Ascending aorta (tissue), 2 donors: Measurements from ENCODE around the gene NAV3. TPM values are rescaled to one million over a fixed set of nuclear protein-coding genes. Genes with fewer than 3 reads are reported as not detected.

ENCODE experiments used
- DNase-seq, 2 donors: peaks; one replicate each; pipeline ENCODE4 v3.0.0-alpha.2; 2019; ENCODE audit warnings: low spot score in 2 of 2
- H3K27ac ChIP-seq, 2 donors: fragments of 200-600 bp; sonication (generic); one replicate each; pipeline ENCODE4 v1.5.1; 2016 to 2017; ENCODE audit warnings: mild to moderate bottlenecking in 1 of 2
- H3K27me3 ChIP-seq: fragments of 200-600 bp; sonication (generic); one replicate; pipeline ENCODE4 v1.5.1; 2017
- H3K36me3 ChIP-seq, 2 donors: fragments of 200-600 bp; sonication (generic); one replicate each; pipeline ENCODE4 v1.5.1; 2016
- H3K4me1 ChIP-seq, 2 donors: fragments of 200-600 bp; sonication (generic); one replicate each; pipeline ENCODE4 v1.5.1; 2016 to 2017; ENCODE audit warnings: mild to moderate bottlenecking in 1 of 2
- H3K4me3 ChIP-seq, 2 donors: fragments of 200-600 bp; sonication (generic); one replicate each; pipeline ENCODE4 v1.5.1; 2016 to 2017; ENCODE audit warnings: mild to moderate bottlenecking in 1 of 2
- H3K9me3 ChIP-seq, 2 donors: fragments of 200-600 bp; sonication (generic); one replicate each; pipeline ENCODE4 v1.5.1; 2016
- CTCF ChIP-seq, 3 experiments: fragments of 200-600 bp in 2 of 3; fragments of 450-650 bp in 1 of 3; sonication (generic) in 2 of 3; IDR thresholded peaks; one replicate each; pipeline ENCODE4 v1.5.1; 2016 to 2019; ENCODE audit warnings: antibody characterized with exemption in 3 of 3, mild to moderate bottlenecking in 1 of 3, moderate library complexity in 1 of 3
- intact Hi-C: fragments of 100-400 bp; cut with DNase I; formaldehyde crosslinking; loops from one replicate; pipeline ENCODE4 v1.15.1; 2023
- total RNA-seq: library from RNA; depleted of rRNA; stranded (reverse); fragments of >200 nt; gene quantifications from one replicate; pipeline ENCODE4 v1.1.0, GENCODE V29; 2016

NAV3 gene
- total RNA-seq, 1 donor from 2014 or later, result 9.7 TPM

DNA sequence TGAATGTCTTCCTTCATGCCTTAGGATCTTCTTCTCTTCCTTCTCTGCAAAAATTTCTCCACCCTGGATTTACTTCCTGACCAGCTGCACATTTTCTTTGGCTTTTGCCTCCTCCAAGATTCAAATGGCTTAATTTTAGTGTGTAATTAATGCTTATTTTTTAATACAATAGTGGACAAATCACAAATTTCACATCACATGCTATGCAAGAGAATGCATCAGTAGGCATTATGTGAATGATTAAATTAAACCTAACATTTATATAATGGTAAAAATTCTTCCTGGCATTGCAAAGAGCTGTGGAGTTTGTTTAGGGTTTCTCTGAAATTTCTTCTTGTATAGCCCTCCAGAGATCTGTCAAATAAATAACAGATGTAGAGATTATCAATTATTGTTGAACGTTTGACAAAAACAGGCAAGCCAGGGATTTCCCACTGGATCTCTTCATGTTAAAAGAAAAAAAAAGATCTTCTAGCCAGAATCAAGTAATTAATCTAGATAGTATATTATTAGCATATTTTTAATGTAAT lies 84.4 kb downstream of the NAV3 start:
- DNase-seq, result no peak
- no peaks in the 10 kb centered on the region for H3K4me1 ChIP-seq
- no peaks in the 10 kb centered on the region for H3K9me3 ChIP-seq
- no peak overlapping the region for H3K27ac ChIP-seq
- H3K27me3 ChIP-seq, result no peaks in the 10 kb centered on the region
- H3K4me3 ChIP-seq, result no peak overlapping the region
- intact Hi-C loops, result no loop called here
- no peaks in the 10 kb centered on the region for H3K36me3 ChIP-seq
- no peak for TF ChIP-seq CTCF (IDR thresholded peaks at IDR 0.05)

GRCh38 chr12:77916276-77916675 lies 85.6 kb downstream of the NAV3 start:
- TF ChIP-seq CTCF (IDR thresholded peaks at IDR 0.05), result no peak
- no peak overlapping the region for H3K4me3 ChIP-seq
- H3K4me1 ChIP-seq, result no peaks in the 10 kb centered on the region
- H3K27ac ChIP-seq, result no peak overlapping the region
- H3K9me3 ChIP-seq, result no peaks in the 10 kb centered on the region
- no peaks in the 10 kb centered on the region for H3K36me3 ChIP-seq
- intact Hi-C loops, result no loop called here
- DNase-seq, result no peak
- H3K27me3 ChIP-seq, result no peaks in the 10 kb centered on the region

GRCh38 chr12:77918046-77918445 lies 87.4 kb downstream of the NAV3 start:
- no peaks in the 10 kb centered on the region for H3K9me3 ChIP-seq
- DNase-seq, result no peak
- H3K27me3 ChIP-seq, result no peaks in the 10 kb centered on the region
- no peak overlapping the region for H3K4me3 ChIP-seq
- no peak overlapping the region for H3K27ac ChIP-seq
- H3K36me3 ChIP-seq, result no peaks in the 10 kb centered on the region
- TF ChIP-seq CTCF (IDR thresholded peaks at IDR 0.05), result no peak
- H3K4me1 ChIP-seq, result no peaks in the 10 kb centered on the region
- intact Hi-C loops, result no loop called here

- Histone ChIP-seq H3K27me3 (no peaks in the 10 kb centered on the region), H3K36me3 (no peaks in the 10 kb centered on the region), H3K9me3 (no peaks in the 10 kb centered on the region), H3K4me1 (no peaks in the 10 kb centered on the region), H3K27ac (no peak overlapping the region), H3K4me3 (no peak overlapping the region)
- no peak for DNase-seq
- intact Hi-C loops, result no loop called here
- TF ChIP-seq CTCF (IDR thresholded peaks at IDR 0.05), result no peak
Measured at GRCh38 chr12:77919450-77919849, 88.8 kb downstream of the NAV3 start.

- no peaks in the 10 kb centered on the region for H3K36me3 ChIP-seq
- H3K4me1 ChIP-seq, result no peaks in the 10 kb centered on the region
- intact Hi-C loops, result loop anchor here (2.0 kb wide), 1 partner anchor 199 kb away; no protein-coding TSS in a partner anchor
- H3K9me3 ChIP-seq, result no peaks in the 10 kb centered on the region
- TF ChIP-seq CTCF (IDR thresholded peaks at IDR 0.05), result no peak
- no peak overlapping the region for H3K27ac ChIP-seq
- H3K4me3 ChIP-seq, result no peak overlapping the region
- no peak for DNase-seq
- H3K27me3 ChIP-seq, result no peaks in the 10 kb centered on the region
Measured at GRCh38 chr12:77923882-77924281, 93.2 kb downstream of the NAV3 start.

DNA sequence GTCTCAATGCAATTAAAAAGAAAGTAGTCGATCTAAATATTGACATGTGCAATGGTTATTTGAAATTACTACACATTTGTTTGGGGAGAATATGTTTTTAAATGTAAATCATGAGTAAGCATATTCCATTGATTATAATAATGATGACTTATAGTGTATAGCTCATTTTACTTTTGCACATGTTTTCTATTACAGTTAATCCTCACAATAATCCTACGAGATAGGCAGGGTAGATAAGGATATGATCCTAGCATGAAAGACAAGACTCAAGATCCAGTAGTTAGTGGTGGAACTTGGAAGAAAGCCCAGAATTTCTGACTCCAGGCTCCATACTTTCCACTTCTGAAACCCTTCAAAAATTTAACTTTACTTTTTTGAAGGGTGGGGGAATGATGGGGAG lies 94.0 kb downstream of the NAV3 start:
- Histone ChIP-seq H3K27me3 (no peaks in the 10 kb centered on the region), H3K4me3 (no peak overlapping the region), H3K9me3 (no peaks in the 10 kb centered on the region), H3K4me1 (no peaks in the 10 kb centered on the region), H3K36me3 (no peaks in the 10 kb centered on the region), H3K27ac (no peak overlapping the region)
- DNase-seq, result no peak
- intact Hi-C loops, result loop anchor here (2.0 kb wide), 1 partner anchor 200 kb away; no protein-coding TSS in a partner anchor
- TF ChIP-seq CTCF (IDR thresholded peaks at IDR 0.05), result no peak
